M059J (cell line): ENCODE measurements around the gene GINS2. TPM values are rescaled to one million over a fixed set of nuclear protein-coding genes. Genes with fewer than 3 reads are reported as not detected.

Source experiments
- DNase-seq: peaks from one replicate; pipeline ENCODE4 v3.0.0-alpha.2; 2012; ENCODE audit warnings: low read depth
- total RNA-seq: library from RNA; depleted of rRNA; stranded (reverse); fragments of >200 nt; shearing (Covaris generic); gene quantifications from 2 replicates; pipeline ENCODE4 v1.2.3, GENCODE V29; 2014

The GINS2 gene
- total RNA-seq, 1 experiment from 2014 or later = 27.0 TPM

GRCh38 chr16:85667841-85668413 lies 20.8 kb downstream of the GINS2 start:
- DNase-seq = no peak

- no peak for DNase-seq
These were observed 21.5 kb downstream of the GINS2 start for GRCh38 chr16:85667261-85667660.

- no peak for DNase-seq
These were observed 22.8 kb downstream of the GINS2 start for GRCh38 chr16:85665929-85666328.

- DNase-seq = no peak
These were observed 23.4 kb downstream of the GINS2 start for GRCh38 chr16:85665373-85665740.

GRCh38 chr16:85664580-85665372 lies 24.0 kb downstream of the GINS2 start:
- no peak for DNase-seq

GRCh38 chr16:85663891-85664321 lies 24.8 kb downstream of the GINS2 start:
- no peak for DNase-seq

GRCh38 chr16:85662976-85663830 lies 25.6 kb downstream of the GINS2 start:
- no peak for DNase-seq

GRCh38 chr16:85662482-85662812 lies 26.3 kb downstream of the GINS2 start:
- no peak for DNase-seq

- DNase-seq = no peak
These were observed 26.8 kb downstream of the GINS2 start for GRCh38 chr16:85661740-85662481.

GRCh38 chr16:85660843-85661739 lies 27.7 kb downstream of the GINS2 start:
- DNase-seq = no peak

- peak; percentile 46 for DNase-seq
These were observed 28.8 kb downstream of the GINS2 start for GRCh38 chr16:85659805-85660511.

GRCh38 chr16:85659336-85659735 lies 29.4 kb downstream of the GINS2 start:
- DNase-seq = no peak

GRCh38 chr16:85658504-85659326 lies 30.0 kb downstream of the GINS2 start:
- no peak for DNase-seq

GRCh38 chr16:85657996-85658395 lies 30.8 kb downstream of the GINS2 start:
- no peak for DNase-seq

GRCh38 chr16:85657267-85657650 lies 31.5 kb downstream of the GINS2 start:
- no peak for DNase-seq

GRCh38 chr16:85656351-85657266 lies 32.1 kb downstream of the GINS2 start:
- no peak for DNase-seq

GRCh38 chr16:85655216-85656129 lies 33.3 kb downstream of the GINS2 start:
- DNase-seq = no peak
